LoVo (cell line): Measurements from ENCODE around the gene KTN1.

ENCODE experiments used
- DNase-seq: peaks from one replicate; pipeline ENCODE4 v3.0.0-alpha.2; 2016; ENCODE audit warnings: low spot score

Gene KTN1

DNA sequence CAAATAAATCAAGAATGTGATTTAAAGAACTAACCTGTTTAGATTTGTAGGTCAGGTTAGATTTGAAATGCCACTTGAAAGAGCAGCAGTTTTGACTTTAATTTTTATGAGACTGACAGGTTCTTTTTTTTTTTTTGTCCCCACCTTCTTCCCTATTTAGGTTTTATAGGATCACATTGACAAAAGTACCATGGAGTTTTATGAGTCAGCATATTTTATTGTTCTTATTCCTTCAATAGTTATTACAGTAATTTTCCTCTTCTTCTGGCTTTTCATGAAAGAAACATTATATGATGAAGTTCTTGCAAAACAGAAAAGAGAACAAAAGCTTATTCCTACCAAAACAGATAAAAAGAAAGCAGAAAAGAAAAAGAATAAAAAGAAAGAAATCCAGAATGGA lies 31.9 kb downstream of the KTN1 start:
- no peak for DNase-seq

DNA sequence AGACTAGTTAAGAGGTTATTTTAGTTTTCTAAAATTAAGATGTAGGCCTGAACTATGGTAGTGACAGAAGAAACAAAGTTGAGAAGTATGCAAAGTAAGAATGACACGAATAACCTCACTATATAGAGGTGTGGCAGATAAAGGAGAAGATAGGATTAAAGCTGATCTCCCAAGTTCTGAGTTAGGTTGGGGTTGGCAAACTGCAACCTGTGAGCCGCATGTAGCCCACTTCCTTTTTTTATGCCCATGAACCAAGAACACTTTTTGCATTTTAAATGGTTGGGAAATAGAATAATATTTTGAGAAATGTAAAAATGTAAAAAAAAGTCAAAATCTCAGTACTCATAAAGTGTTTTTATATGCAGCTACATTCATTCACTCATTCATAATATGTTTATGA lies 34.3 kb downstream of the KTN1 start:
- DNase-seq = no peak

DNA sequence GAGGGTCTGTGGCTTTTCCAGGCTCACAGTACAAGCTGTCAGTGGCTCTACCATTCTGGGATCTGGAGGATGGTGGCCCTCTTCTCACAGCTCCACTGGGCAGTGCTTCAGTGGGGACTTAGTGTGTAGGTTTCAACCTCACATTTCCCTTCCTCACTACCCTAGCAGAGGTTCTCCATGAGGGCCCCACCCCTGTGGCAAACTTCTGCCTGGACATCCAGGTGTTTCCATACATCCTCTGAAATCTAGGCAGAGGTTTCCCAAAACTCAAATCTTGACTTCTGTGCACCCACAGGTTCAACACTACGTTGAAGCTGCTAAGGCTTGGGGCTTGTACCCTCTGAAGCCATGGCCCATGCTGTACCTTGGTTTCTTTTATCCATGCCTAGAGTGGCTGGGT lies 40.3 kb downstream of the KTN1 start:
- DNase-seq = no peak

DNA sequence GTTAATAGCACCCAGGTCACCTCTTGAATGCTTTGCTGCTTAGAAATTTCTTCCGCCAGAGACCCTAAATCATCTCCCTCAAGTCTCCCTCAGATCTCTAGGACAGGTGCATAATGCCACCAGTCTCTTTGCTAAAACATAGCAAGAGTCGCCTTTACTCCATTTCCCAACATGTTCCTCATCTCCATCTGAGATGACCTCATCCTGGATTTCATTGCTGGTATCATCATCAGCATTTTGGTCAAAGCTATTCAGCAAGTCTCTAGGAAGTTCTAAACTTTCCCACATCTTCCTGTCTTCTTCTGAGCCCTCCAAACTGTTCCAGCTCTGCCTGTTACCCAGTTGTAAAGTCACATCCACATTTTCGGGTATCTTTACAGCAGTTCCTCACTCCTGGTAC lies 41.0 kb downstream of the KTN1 start:
- DNase-seq = no peak

DNA sequence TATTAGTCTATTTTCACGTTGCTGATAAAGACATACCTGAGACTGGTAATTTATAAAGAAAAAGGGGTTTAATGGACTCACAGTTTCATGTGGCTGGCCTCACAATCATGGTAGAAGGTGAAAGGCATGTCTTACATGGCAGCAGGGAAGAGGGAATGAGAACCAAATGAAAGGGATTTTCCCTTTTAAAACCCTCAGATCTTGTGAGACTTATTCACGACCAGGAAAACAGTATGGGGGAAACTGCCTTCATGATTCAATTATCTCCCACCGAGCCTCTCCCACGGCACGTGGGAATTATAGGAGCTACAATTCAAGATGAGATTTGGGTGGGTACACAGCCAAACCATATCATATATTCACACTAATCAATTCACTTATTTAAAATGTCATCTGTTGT lies 41.4 kb downstream of the KTN1 start:
- DNase-seq = no peak

DNA sequence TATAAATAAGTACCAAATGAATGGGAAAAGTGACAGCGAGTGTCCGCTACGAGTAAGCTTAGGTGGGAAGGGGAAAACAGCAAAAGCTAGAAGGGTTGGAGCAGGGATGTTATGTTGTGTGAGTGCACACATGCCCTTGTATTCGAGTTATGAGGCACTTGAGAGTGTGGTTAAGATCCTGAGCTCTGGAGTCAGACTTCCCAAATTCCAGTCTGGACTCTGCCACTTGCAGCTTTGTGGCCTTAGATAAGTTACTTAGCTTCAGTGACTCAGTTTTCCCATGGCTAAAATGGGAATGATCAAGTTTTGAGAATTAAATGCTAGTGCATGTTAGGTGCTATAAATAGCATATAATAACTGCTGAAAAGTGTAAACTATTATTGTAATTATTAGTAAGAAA lies 44.9 kb downstream of the KTN1 start:
- no peak for DNase-seq

DNA sequence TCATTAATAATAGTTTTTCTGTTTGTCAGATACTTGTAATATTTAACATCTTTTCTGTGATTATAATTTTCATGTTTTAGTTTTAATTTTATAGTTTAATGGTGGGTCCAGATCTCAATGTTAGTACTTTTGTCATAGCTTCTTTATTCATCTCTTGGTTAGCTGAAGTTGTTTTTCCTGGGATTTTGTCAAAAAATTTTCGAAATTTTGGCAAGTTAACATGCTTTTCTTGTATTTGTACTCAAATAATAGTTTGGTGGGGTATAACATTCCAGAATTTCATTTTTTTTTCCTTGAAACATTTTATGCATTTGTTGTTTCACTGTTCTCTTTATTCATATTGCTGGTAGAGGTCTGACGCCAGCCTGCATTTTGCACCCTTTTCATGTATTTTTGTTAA lies 45.5 kb downstream of the KTN1 start:
- DNase-seq = no peak

DNA sequence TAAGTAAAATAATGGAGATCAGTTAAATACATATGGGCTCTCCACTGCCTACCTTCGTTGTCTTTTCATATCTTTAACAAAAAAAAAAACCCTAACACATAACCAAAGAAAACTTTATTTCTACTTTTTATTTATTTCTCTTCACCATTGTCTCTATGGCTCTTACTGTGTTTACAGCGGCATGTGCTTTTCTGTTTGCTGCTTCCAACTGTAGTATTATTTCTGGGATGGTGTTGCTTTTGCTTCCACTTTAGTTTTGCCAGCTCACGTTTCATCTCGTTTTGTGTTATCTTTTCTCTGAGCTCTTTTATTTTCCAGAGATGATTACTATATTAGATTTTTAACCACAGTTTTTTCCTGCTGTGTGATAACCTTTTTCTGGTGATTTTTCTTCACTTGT lies 46.1 kb downstream of the KTN1 start:
- DNase-seq = no peak

DNA sequence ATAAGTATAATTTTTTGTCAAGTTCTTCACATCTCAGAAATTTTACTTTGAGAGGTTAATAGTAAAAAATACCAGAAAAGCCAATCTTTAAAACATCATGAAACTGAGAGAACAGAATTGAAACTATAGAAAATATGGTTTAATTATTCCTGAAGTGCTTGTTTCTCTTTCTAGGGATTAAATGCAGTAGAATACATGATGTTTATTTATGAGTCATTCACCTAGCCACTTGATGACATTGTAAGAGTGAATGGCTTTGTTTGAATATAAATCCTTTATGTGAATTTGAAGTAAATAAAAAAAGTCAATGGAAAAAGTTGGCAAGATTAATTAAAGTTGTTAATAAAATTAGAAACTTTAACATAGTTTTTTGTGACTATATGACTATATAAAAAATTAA lies 48.4 kb downstream of the KTN1 start:
- no peak for DNase-seq

DNA sequence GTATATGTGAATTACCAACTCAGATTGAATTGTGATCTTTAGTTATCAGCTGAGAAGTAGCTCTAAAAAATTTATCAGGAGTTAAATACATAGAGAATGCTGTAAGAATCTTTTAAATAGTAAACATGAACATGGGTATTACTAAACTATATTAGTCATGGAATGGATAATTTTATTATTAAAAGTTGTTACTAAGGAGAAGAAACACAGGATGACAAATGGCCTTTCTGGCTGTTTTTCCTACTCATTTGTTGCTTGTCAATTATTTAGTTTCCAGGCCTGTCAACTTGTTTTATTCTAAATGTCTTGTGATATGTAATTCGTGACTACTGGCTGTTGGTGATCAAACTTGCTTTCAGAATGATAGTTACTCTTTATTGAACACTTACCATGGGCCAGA lies 58.7 kb downstream of the KTN1 start:
- DNase-seq = no peak

DNA sequence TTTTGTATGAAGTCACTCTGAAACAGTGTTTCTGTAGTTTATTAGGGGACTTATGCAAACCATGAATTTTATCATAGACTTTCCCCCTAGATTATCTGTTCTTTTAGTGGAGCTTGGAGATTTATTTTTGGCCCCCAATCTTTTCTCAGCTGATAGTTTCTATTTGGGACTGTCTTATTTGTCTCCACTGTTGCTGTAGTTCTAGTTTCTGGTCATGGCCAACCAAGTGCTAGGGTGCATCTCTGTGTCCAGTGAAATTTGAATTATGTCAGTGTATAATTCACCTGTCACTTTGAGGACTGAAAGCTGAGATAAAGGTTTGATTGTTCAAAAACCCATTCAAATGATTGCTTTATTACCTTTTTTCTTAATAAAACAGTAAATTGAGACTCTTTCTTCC lies 61.3 kb downstream of the KTN1 start:
- DNase-seq = no peak

DNA sequence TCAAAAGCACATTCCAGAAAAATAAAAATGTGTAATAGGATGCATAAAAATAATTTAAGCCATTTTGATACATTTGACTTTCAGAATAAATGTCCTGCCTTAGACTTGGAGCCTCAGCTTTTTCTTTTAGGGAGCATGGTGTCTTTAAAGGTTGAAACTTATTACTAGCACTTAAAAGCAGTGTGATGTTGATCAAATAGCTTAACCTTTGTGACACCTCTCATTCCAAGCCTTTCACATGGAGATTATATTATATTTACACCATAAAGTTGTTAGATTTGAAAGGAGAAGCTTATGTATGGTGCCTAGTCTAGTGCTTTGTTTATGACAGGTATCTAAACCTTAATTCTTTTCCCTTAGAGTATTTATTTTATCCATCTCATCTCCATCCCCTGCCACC lies 61.9 kb downstream of the KTN1 start:
- no peak for DNase-seq

DNA sequence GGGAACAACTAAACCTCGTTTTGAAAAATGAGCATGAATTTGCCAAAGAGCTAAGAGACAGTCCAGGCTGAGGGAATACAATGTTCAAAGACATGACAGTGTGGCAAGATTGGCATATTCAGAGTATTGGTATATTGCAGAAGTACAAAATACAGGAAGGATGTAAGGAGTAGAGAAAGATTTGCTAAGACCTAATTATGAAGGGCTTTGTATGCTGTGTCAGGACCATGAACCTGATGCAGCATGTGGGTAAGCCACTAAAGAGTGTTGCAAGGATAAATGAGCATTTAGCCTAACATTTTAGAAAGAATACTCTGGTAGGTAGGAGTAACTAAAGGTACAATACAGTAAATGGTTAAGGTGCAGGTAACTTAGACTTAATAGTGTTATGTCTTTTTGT lies 65.1 kb downstream of the KTN1 start:
- DNase-seq = no peak

DNA sequence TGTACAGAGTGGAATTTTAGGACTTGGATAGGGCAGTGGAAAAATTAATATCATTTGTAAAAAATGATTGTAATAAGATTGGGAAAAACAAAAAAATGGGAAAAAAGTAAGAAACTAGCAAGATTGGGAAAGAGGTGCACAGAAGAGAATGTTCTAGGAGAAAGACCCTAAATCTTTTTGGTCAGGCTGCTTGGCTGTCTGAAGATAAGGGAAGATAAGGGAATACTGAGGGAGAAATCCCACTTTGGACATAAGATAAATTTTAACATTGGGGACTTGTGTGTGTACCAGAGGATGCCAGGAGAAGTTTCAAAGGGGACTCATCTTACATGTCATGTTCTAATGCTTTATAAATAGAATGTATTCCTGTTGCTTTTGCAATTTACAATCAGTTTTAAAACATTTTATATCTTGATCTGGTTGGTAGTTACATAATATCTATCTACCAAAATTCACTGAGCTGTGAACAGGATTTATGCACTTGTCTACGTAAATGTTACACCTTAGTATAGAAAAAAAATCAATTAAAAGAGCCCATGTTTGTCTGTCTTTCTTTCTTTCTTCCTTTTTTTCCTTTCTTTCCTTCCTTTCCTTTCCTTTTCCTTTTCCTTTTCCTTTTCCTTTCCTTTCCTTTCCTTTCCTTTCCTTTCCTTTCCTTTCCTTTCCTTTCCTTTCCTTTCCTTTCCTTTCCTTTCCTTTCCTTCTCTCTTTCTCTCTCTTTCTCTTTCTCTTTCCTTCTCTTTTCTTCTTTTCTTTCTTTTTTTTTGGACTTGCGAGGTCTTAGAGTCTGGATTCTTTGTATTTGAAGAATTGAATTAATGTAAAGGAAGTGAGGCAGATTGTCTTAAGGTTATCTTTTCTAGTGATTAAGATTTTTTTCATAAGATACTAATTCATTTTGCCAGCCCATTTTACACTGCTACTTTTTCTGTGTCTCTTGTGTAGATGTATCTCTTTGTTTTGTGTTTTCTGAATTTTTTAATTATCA lies 66.1 kb downstream of the KTN1 start:
- no peak for DNase-seq

DNA sequence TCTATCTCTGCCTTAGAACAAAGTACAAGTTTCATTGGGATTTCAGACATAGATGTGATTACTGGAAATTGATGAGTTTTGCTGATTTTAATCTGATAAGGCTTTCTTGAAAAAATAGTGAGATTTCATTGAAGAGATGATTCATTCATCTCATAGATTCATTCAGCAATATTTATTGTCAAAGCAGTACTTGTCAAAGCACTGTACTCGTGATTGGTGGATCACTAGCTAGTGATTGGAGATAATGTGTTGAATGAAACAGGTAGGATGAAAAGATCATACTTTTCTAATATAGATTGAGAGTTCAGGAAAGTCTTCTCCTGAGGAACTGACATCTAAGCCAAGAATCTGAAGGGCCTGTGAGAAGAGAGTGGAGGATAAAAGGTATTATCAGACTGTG lies 71.0 kb downstream of the KTN1 start:
- no peak for DNase-seq

DNA sequence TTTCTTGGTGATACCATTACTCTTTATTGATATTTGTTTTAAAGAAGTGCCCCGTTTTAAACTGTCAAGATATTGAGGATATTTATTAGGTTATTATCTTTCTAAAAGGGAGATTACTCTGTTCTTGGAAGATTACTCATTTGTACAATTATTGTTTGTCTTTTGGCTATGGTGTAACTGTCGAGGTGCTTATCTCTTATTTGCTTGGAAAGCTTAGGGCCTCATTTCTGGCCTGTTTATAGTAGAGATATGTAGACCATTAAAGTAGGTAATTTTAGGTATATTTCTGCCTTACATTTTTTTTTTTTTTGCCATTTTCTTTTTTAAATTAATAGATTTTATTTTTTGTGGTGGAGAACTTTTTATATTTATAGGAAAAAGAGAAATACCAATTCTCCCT lies 74.2 kb downstream of the KTN1 start:
- DNase-seq = no peak

DNA sequence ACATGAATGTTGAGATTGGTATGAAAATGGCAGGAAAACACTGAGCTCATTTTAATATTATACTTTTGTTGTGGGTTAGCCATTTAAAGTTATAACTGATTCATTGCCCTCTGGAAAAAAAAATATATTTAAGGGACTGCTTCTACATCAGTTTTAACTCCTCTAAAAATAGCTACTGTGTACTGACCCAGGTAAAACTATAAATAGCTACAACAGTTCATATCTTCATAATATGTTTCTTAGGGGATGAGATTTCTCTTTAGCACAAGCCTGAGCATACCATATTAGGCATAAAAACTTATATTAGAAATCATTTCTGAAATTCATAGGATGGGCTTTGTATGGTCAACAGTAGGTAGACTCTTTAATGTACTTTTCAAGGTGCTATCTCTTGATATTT lies 81.0 kb downstream of the KTN1 start:
- DNase-seq = no peak

DNA sequence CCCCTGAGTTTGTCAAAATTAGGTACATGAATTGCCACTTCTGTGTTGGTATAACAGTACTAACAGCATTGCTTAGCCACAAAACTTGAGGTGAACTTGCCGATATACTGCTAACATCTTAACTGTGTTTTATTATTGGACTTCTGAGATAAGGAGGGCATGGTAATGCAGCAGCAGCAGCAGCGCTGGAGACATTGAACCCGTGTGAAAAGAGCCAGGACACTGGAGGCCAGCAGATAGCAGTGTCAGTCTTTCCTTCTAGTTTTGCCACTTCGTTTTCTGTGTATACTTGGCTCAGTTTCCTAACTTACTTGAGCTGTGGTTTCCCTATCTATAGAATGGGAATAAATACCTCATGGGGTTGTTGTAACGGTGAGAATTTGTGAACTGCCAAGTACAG lies 82.7 kb downstream of the KTN1 start:
- no peak for DNase-seq

DNA sequence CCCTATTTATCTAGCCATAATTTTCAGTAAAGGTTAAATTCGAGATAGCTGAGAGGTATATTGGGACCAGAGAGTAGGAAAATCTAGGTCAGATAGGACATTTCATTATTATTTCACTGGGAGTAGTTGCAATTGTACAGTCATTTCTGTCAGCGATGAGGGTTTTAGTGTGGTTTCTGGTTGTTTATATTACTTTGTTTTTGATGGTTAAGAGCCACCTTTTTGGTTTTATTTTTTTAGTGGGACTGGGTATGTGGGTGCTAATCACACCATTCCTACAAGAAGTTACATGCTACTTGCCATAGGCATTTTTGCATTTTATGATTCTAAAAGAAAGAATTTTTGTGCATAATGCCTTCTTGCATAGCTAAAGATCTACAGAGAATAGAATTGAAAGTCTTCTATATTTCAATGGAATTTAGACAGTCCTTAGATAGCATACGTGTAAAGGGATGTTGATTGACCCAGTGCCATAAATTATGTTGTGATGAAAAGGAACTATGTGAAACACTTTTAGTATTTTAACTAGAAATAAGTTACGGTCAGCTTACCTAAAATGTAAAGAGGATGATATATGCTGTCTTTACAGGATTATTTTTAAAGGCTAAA lies 85.2 kb downstream of the KTN1 start:
- DNase-seq = no peak

DNA sequence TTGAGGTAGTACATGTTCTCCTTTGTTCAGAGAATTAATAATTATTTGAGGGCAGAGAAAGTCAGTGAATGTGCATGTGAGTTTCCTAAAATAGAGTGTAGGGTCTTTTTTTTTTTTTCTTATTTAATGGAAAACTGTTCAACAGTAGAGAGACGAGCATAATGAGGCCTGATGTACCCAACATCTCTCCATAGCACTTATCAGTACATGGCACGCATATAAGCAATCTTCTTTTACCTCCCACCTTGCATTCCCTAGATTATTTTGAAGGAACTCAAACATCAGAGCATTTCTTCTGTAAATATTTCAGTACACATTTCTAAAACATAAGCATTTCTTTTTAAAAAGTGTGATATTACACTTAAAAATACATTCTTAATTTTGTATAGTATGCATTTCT lies 87.8 kb downstream of the KTN1 start:
- no peak for DNase-seq

DNA sequence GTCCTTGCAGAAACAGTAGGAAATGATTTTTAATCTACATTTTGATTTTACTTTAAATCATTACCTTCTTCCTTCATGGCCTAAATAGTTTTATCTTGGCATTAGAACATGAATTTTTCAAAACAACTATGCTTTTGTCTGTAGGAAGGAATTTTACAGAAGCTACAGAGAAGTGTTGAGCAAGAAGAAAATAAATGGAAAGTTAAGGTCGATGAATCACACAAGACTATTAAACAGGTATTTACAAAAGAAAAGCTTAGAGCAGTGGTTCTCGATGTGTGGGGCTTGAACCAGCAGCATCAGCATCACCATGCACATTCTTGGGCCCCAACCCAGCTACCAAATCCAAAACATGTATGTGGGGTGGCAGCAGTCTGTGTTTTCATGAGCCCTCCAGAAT lies 91.6 kb downstream of the KTN1 start:
- DNase-seq = no peak

DNA sequence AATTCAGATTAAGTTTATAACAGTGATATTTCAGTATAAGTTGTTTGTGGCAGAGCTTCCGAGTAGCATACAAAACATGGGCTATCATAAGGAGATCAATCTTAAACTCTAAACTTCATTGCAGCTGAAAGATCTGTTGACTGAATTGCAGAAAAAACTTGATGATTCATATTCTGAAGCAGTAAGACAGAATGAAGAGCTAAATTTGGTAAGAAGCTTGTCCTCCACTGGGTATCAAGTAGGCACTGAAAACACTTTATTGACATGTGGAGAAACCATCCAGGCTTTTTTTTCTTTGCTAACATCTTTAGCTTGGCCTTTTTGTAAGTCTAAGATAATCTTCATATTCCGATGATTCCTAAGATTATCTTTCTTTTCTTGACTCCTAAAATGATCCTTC lies 93.0 kb downstream of the KTN1 start:
- no peak for DNase-seq

DNA sequence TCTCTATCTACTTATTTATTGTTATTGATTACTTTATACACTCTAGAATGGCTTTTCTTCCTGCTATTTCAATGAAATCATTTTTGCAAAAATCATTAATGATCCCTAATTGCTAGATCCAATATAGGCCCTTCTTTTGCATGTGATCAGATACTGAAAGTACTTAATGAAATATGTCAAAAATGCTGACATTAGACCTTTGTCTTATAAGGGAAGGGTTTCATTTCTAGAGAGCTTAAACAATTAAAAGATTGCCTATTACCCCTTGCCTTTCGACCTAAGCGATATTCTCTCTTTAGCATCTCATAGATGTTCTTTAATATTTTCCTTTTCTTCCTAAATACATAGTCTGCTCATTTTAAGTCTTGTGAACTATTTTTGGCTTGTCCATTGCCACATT lies 101.1 kb downstream of the KTN1 start:
- DNase-seq = no peak
